B cell (primary cell): Measurements from ENCODE around the gene RIPOR2. TPM values are rescaled to one million over a fixed set of nuclear protein-coding genes. Genes with fewer than 3 reads are reported as not detected.

Source experiments
- ATAC-seq: fragments of 200-7000 bp; cut with Tn5 transposase; one replicate; pipeline ENCODE4 v1.10.0; 2021; ENCODE audit warnings: low read depth, mild to moderate bottlenecking, moderate number of reproducible peaks, moderate library complexity
- CTCF ChIA-PET: fragments of 350-600 bp; sonication (Branson Sonifier 250); formaldehyde crosslinking; loops from one replicate; lab custom pipeline; 2021; ENCODE audit warnings: antibody characterized with exemption, inconsistent platforms; lab: Charles Lee
- POLR2A ChIA-PET: fragments of 350-600 bp; sonication (Branson Sonifier 250); formaldehyde crosslinking; loops from one replicate; lab custom pipeline; 2021; ENCODE audit warnings: antibody characterized with exemption; lab: Charles Lee
- DNase-seq: peaks from one replicate; pipeline ENCODE4 v3.0.0; 2013
- H2AFZ ChIP-seq: 2 replicates; pipeline ENCODE4 v1.6.1; 2012; ENCODE audit warnings: mild to moderate bottlenecking, low read depth, low read length; ENCODE audit not compliant: insufficient read depth, poor library complexity, severe bottlenecking
- H3K27ac ChIP-seq, 2 donors: 1 replicate in 1 of 2; 2 replicates in 1 of 2; pipeline ENCODE4 v1.5.1; 2012 to 2013; ENCODE audit warnings: low read length in 2 of 2, mild to moderate bottlenecking in 2 of 2, moderate library complexity in 1 of 2
- H3K27me3 ChIP-seq, 4 experiments: fragments of 200-600 bp in 1 of 4; sonication (generic) in 1 of 4; replicated peaks in 1 of 4; 1 replicate in 2 of 4; 2 replicates in 2 of 4; pipeline versions ENCODE4 v1.6.1 to v1.7.0; 2013 to 2016; ENCODE audit warnings: low read length in 3 of 4, mild to moderate bottlenecking in 2 of 4, mixed read lengths in 1 of 4, moderate library complexity in 1 of 4; ENCODE audit not compliant: insufficient read depth in 4 of 4, control insufficient read depth in 3 of 4; ENCODE audit errors: control extremely low read depth in 1 of 4
- H3K36me3 ChIP-seq, 2 experiments: replicated peaks in 1 of 2; 1 replicate in 1 of 2; 2 replicates in 1 of 2; pipeline versions ENCODE4 v1.6.1 to v1.7.1; 2013; ENCODE audit warnings: low read length in 1 of 2; ENCODE audit not compliant: insufficient read depth in 2 of 2, control insufficient read depth in 1 of 2; ENCODE audit errors: control extremely low read depth in 1 of 2, extremely low read depth in 1 of 2
- H3K4me1 ChIP-seq, 2 donors: fragments of 200-600 bp in 1 of 2; sonication (generic) in 1 of 2; 1 replicate in 1 of 2; 2 replicates in 1 of 2; pipeline versions ENCODE4 v1.5.1 to v1.6.1; 2013 to 2017; ENCODE audit warnings: low read length in 2 of 2; ENCODE audit not compliant: control insufficient read depth in 2 of 2, insufficient read depth in 2 of 2
- H3K4me2 ChIP-seq: replicated peaks from 2 replicates; pipeline ENCODE3; 2012; ENCODE audit warnings: mild to moderate bottlenecking, low read depth, low read length; ENCODE audit not compliant: poor library complexity, severe bottlenecking
- H3K4me3 ChIP-seq, 5 experiments: fragments of 200-600 bp in 1 of 5; sonication (generic) in 1 of 5; 1 replicate in 3 of 5; 2 replicates in 2 of 5; pipeline versions ENCODE4 v1.5.1 to v1.7.0; 2011 to 2016; ENCODE audit warnings: low read length in 4 of 5, mild to moderate bottlenecking in 4 of 5, low read depth in 2 of 5, control low read depth in 1 of 5, moderate library complexity in 1 of 5; ENCODE audit not compliant: insufficient read depth in 1 of 5; ENCODE audit errors: control extremely low read depth in 1 of 5, extremely low read depth in 1 of 5
- H3K79me2 ChIP-seq: fragments of 200-600 bp; sonication (generic); one replicate; pipeline ENCODE4 v1.6.0; 2016; ENCODE audit warnings: low read length; ENCODE audit not compliant: control insufficient read depth, insufficient read depth
- H3K9ac ChIP-seq: fragments of 200-600 bp; sonication (generic); 2 replicates; pipeline ENCODE4 v1.6.1; 2017; ENCODE audit warnings: mild to moderate bottlenecking, low read length, moderate library complexity
- H3K9me3 ChIP-seq, 3 donors: one replicate each; pipeline versions ENCODE4 v1.6.1 to v1.7.1; 2013; ENCODE audit warnings: low read length in 2 of 3; ENCODE audit not compliant: control insufficient read depth in 2 of 3, insufficient read depth in 1 of 3; ENCODE audit errors: control extremely low read depth in 1 of 3
- H4K20me1 ChIP-seq: 2 replicates; pipeline ENCODE4 v1.6.0; 2012; ENCODE audit warnings: mild to moderate bottlenecking, low read length; ENCODE audit not compliant: insufficient read depth, control insufficient read depth, poor library complexity, severe bottlenecking
- H3K27ac Mint-ChIP-seq: one replicate; pipeline ENCODE4 v1.8.0; 2021; ENCODE audit warnings: mixed read lengths
- H3K27me3 Mint-ChIP-seq: one replicate; pipeline ENCODE4 v1.8.0; 2021; ENCODE audit warnings: mixed read lengths
- H3K4me1 Mint-ChIP-seq: one replicate; pipeline ENCODE4 v1.8.0; 2021; ENCODE audit warnings: mixed read lengths
- H3K4me3 Mint-ChIP-seq: one replicate; pipeline ENCODE4 v1.8.0; 2021; ENCODE audit warnings: mixed read lengths
- H3K9me3 Mint-ChIP-seq: one replicate; pipeline ENCODE4 v1.8.0; 2022; ENCODE audit warnings: mixed read lengths; ENCODE audit not compliant: insufficient read depth
- EZH2 ChIP-seq: IDR thresholded peaks from 2 replicates; pipeline ENCODE4 v1.6.1; 2012; ENCODE audit warnings: borderline replicate concordance, low read depth, mild to moderate bottlenecking, moderate library complexity, low read length; ENCODE audit not compliant: insufficient read depth, poor library complexity, severe bottlenecking
- WGBS: methylation state at CpG from one replicate; pipeline ENCODE4 v1.1.5; 2013; ENCODE audit warnings: missing lambda C conversion rate; ENCODE audit not compliant: insufficient coverage; 5-methylcytosine and 5-hydroxymethylcytosine counted together
- intact Hi-C: fragments of 100-400 bp; cut with micrococcal nuclease; formaldehyde crosslinking; loops from one replicate; pipeline ENCODE4 v1.10.0; 2022
- polyA plus RNA-seq: library from polyadenylated mRNA; depleted of rRNA; stranded (reverse); fragments of >200 nt; gene quantifications from 2 replicates; pipeline ENCODE4 v1.2.3, GENCODE V29; 2012
- total RNA-seq, 2 donors: library from RNA; stranded (reverse); fragments of 120-200 nt in 1 of 2; gene quantifications; 1 replicate in 1 of 2; 2 replicates in 1 of 2; pipeline versions ENCODE4 v1.2.3 to v1.2.4, GENCODE V29; 2013 to 2022
- TF ChIP-seq, protein P1 (sequence below): fragments of 200-600 bp; IDR thresholded peaks from one replicate; pipeline ENCODE4 v1.8.0; 2022; ENCODE audit warnings: antibody characterized with exemption, mild to moderate bottlenecking

The RIPOR2 gene
- total and polyA plus RNA-seq, 2 donors (not counting 1 experiment from before 2014, with no cell fraction given), result 300 to 430 TPM

- Histone ChIP-seq H3K4me3 (peak overlapping the region; percentile 72 to 100 (median 86)), H3K9me3 (no peaks in the 10 kb centered on the region), H3K36me3 (peaks cover 5 to 58% of the 10 kb centered on the region in 2 experiments), H3K79me2 (peaks cover 96% of the 10 kb centered on the region), H2AFZ (no peak overlapping the region), H4K20me1 (peaks cover 39% of the 10 kb centered on the region), H3K9ac (peak overlapping the region; percentile 84), H3K27me3 (no peaks in the 10 kb centered on the region), H3K27ac (peak overlapping the region; percentile 74 to 93), H3K4me2 (peak overlapping the region; percentile 77), H3K4me1 (peaks cover 55 to 56% of the 10 kb centered on the region in 2 donors)
- ATAC-seq, result no peak
- WGBS, result 43% methylated on average over 1 of the region's 3 CpGs
- CTCF ChIA-PET, result interaction anchor here (0.7 to 19.0 kb wide), 33 partner anchors 8 to 138 kb away, joined by 3 to 465 read pairs (median 16); no protein-coding TSS in a partner anchor
- intact Hi-C loops, result loop anchor here (5.0 kb wide), 2 partner anchors 36 to 139 kb away; no protein-coding TSS in a partner anchor
- Mint-ChIP-seq H3K27ac (peak overlapping the region; percentile 90), H3K9me3 (no peaks in the 10 kb centered on the region), H3K27me3 (no peaks in the 10 kb centered on the region), H3K4me3 (peak overlapping the region; percentile 95), H3K4me1 (peaks cover 69% of the 10 kb centered on the region)
- DNase-seq, result no peak
- TF ChIP-seq, protein P1, sequence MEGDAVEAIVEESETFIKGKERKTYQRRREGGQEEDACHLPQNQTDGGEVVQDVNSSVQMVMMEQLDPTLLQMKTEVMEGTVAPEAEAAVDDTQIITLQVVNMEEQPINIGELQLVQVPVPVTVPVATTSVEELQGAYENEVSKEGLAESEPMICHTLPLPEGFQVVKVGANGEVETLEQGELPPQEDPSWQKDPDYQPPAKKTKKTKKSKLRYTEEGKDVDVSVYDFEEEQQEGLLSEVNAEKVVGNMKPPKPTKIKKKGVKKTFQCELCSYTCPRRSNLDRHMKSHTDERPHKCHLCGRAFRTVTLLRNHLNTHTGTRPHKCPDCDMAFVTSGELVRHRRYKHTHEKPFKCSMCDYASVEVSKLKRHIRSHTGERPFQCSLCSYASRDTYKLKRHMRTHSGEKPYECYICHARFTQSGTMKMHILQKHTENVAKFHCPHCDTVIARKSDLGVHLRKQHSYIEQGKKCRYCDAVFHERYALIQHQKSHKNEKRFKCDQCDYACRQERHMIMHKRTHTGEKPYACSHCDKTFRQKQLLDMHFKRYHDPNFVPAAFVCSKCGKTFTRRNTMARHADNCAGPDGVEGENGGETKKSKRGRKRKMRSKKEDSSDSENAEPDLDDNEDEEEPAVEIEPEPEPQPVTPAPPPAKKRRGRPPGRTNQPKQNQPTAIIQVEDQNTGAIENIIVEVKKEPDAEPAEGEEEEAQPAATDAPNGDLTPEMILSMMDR, result no peak
- no peak for TF ChIP-seq EZH2
- POLR2A ChIA-PET, result interaction anchor here (0.7 to 10.0 kb wide), 12 partner anchors 15 to 84 kb away, joined by 3 to 229 read pairs (median 4); no protein-coding TSS in a partner anchor
Observed at GRCh38 chr6:24933266-24933665, 2.5 kb downstream of the RIPOR2 start.

DNA sequence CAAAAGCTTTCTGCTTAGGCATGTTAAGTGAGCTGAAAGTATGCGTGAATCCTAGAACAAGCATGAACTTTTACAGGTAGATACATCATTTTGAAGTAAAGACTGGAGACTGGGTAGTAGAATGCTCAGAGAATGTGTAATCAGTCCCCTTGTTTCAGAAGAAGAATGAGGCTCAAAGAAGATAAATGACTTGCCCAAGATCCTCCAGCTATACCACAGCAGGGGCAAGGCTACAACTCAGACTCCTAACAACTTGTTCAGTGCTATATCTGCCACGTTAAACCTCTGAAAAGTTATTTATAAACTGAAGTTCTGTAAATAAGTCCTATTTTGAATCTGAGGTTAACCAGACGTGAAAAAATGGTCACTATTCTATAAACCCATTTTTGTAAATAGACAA, 2.9 kb downstream of the RIPOR2 start:
- Histone ChIP-seq H3K9me3 (no peaks in the 10 kb centered on the region), H2AFZ (no peak overlapping the region), H3K4me1 (peaks cover 54 to 56% of the 10 kb centered on the region in 2 donors), H3K4me3 (peak overlapping the region; percentile 72 to 100 (median 86)), H3K27me3 (no peaks in the 10 kb centered on the region), H3K36me3 (peaks cover 5 to 62% of the 10 kb centered on the region in 2 experiments), H4K20me1 (peaks cover 44% of the 10 kb centered on the region), H3K27ac (peak overlapping the region; percentile 74 to 93), H3K4me2 (peak overlapping the region; percentile 77), H3K79me2 (peaks cover 96% of the 10 kb centered on the region), H3K9ac (peak overlapping the region; percentile 84)
- peak overlapping the region; percentile 95 for H3K4me3 Mint-ChIP-seq
- no peaks in the 10 kb centered on the region for H3K27me3 Mint-ChIP-seq
- ATAC-seq, result no peak
- TF ChIP-seq EZH2, result no peak
- TF ChIP-seq, protein P1, result no peak
- no peaks in the 10 kb centered on the region for H3K9me3 Mint-ChIP-seq
- CTCF ChIA-PET, result interaction anchor here (0.9 to 19.0 kb wide), 29 partner anchors 12 to 121 kb away, joined by 3 to 465 read pairs (median 18); no protein-coding TSS in a partner anchor
- H3K4me1 Mint-ChIP-seq, result peaks cover 68% of the 10 kb centered on the region
- DNase-seq, result no peak
- WGBS, result no CpG with 5 or more reads among the region's 3 CpGs
- POLR2A ChIA-PET, result interaction anchor here (0.7 to 10.0 kb wide), 9 partner anchors 14 to 85 kb away, joined by 3 to 229 read pairs (median 4); no protein-coding TSS in a partner anchor
- intact Hi-C loops, result loop anchor here (1.0 to 5.0 kb wide), 5 partner anchors 7 to 139 kb away; no protein-coding TSS in a partner anchor
- H3K27ac Mint-ChIP-seq, result peak overlapping the region; percentile 90
